ENCODE data around the gene RERE. TPM values are rescaled to one million over a fixed set of nuclear protein-coding genes. Genes with fewer than 3 reads are reported as not detected.

RERE gene
- total and polyA plus RNA-seq, 2 donors (not counting 3 experiments of a cell fraction or from before 2014, with no cell fraction given), result 14.1 to 113 TPM

DNA sequence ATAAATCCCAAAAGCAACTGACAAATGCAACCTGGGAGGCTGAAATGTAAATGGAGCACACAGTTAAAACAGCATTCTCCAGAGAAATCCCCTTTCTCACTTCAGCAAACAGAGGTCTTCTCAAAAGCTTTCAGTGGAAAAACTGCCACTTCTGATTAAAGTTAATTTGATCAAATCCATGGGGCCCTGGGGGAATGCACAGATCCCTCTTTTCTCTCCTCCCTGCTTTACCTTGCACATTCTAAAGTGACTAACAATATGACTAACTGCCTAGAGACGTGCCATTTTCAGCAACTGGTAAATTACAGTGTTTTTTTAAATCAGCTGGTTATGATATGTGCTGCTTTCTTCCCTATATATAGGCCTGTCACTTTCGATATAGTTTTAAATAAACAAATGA is 142.5 kb downstream of the RERE start:
- ChIA-PET CTCF (interaction anchor here (1.1 to 8.7 kb wide), 9 partner anchors 12 to 174 kb away, joined by 3 to 102 read pairs (median 5); no protein-coding TSS in a partner anchor), POLR2A (no interaction called here)
- Histone ChIP-seq H3K36me3 (ENCODE audit: control insufficient read depth in 2 of 2, extremely low read depth in 1 of 2, insufficient read depth in 2 of 2, low read length in 2 of 2) (no peaks in the 10 kb centered on the region), H3K27me3 (ENCODE audit: control insufficient read depth in 2 of 2, insufficient read depth in 2 of 2, low read length in 2 of 2) (no peaks in the 10 kb centered on the region), H3K9me1 (replicated peaks; ENCODE audit: control insufficient read depth, extremely low read depth, insufficient read depth, low read length) (peaks cover 2% of the 10 kb centered on the region), H3K4me2 (ENCODE audit: insufficient read depth, low read length) (no peak overlapping the region), H3K79me2 (ENCODE audit: control insufficient read depth, insufficient read depth, low read length) (peaks cover 75% of the 10 kb centered on the region), H3K9me3 (replicated peaks; ENCODE audit: control insufficient read depth, insufficient read depth, low read length) (no peaks in the 10 kb centered on the region), H3K27ac (ENCODE audit: insufficient read depth, low read depth, low read length) (no peak overlapping the region), H2AFZ (ENCODE audit: low read depth, low read length) (no peak overlapping the region), H3K4me3 (replicated peaks in 1 of 3; ENCODE audit: insufficient read depth in 1 of 3, low read depth in 1 of 3, low read length in 3 of 3) (no peak overlapping the region), H3K4me1 (ENCODE audit: control insufficient read depth, extremely low read depth, insufficient read depth, low read length) (peaks cover 17% of the 10 kb centered on the region), H4K20me1 (replicated peaks; ENCODE audit: control insufficient read depth, extremely low read depth, insufficient read depth, low read length) (no peaks in the 10 kb centered on the region), H3K9ac (replicated peaks; ENCODE audit: extremely low read depth, insufficient read depth, low read length) (no peak overlapping the region)
- BruUV-seq (replicated peaks), result no TSS peak
- intact Hi-C loops (cut with micrococcal nuclease), result loop anchor here (5.0 kb wide), 2 partner anchors 172 to 253 kb away; no protein-coding TSS in a partner anchor
- FAIRE-seq, result no peak
- TF ChIP-seq POLR2A (IDR thresholded peaks at IDR 0.05; ENCODE audit: low read depth, low read length) (no peak), MYC (IDR thresholded peaks at IDR 0.05; ENCODE audit: low read depth, low read length) (no peak), POLR2AphosphoS5 (IDR thresholded peaks at IDR 0.05; ENCODE audit: insufficient read depth, low read depth, low read length) (no peak), FOS (IDR thresholded peaks at IDR 0.05; ENCODE audit: borderline replicate concordance, insufficient read depth, low read length) (no peak), GATA2 (IDR thresholded peaks at IDR 0.05; ENCODE audit: insufficient read depth, insufficient read length, low read depth, low read length) (no peak), JUN (IDR thresholded peaks at IDR 0.05; ENCODE audit: borderline replicate concordance, insufficient read depth, insufficient read length, low read depth) (no peak), EZH2 (IDR thresholded peaks at IDR 0.05; ENCODE audit: borderline replicate concordance, low read depth, low read length, severe bottlenecking) (no peak)
- TF ChIP-seq, protein P1, sequence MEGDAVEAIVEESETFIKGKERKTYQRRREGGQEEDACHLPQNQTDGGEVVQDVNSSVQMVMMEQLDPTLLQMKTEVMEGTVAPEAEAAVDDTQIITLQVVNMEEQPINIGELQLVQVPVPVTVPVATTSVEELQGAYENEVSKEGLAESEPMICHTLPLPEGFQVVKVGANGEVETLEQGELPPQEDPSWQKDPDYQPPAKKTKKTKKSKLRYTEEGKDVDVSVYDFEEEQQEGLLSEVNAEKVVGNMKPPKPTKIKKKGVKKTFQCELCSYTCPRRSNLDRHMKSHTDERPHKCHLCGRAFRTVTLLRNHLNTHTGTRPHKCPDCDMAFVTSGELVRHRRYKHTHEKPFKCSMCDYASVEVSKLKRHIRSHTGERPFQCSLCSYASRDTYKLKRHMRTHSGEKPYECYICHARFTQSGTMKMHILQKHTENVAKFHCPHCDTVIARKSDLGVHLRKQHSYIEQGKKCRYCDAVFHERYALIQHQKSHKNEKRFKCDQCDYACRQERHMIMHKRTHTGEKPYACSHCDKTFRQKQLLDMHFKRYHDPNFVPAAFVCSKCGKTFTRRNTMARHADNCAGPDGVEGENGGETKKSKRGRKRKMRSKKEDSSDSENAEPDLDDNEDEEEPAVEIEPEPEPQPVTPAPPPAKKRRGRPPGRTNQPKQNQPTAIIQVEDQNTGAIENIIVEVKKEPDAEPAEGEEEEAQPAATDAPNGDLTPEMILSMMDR (IDR thresholded peaks at IDR 0.05; ENCODE audit: extremely low read depth in 1 of 2, insufficient read depth in 1 of 2, low read depth in 1 of 2, low read length in 2 of 2), result no peak
- TF ChIP-seq, protein P2, sequence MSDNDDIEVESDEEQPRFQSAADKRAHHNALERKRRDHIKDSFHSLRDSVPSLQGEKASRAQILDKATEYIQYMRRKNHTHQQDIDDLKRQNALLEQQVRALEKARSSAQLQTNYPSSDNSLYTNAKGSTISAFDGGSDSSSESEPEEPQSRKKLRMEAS (IDR thresholded peaks at IDR 0.05; ENCODE audit: insufficient read depth, insufficient read length), result no peak
- dilution Hi-C loops (cut with MboI; ENCODE audit: extremely low pct_ligation_motif_present, low sequenced_read_pairs), result no loop called here
- no peak for DNase-seq (ENCODE audit: low read depth, low spot score)
